Muscle of arm (tissue), 12 donors: Measurements from ENCODE around the gene NPBWR2. TPM values are rescaled to one million over a fixed set of nuclear protein-coding genes. Genes with fewer than 3 reads are reported as not detected.
"Not testable (repeated sequence)": the region's sequence is repeated elsewhere in the genome, so short reads cannot be mapped to it uniquely, and the experiment has no call there.

Experiments used
- DNase-seq: peaks from one replicate; pipeline ENCODE4 v3.0.0-alpha.2; 2013
- polyA plus RNA-seq, 12 donors: library from polyadenylated mRNA; unstranded; fragments of 120-200 nt; gene quantifications; one replicate each; pipeline ENCODE4 v1.2.1, GENCODE V29; 2013; ENCODE audit not compliant: insufficient read length in 12 of 12

NPBWR2 gene
- polyA plus RNA-seq, 12 donors = not detected

GRCh38 chr20:64119301-64119680, 11.9 kb upstream of the NPBWR2 start:
- no peak for DNase-seq

GRCh38 chr20:64117432-64117777, 10.0 kb upstream of the NPBWR2 start:
- DNase-seq = not testable (repeated sequence)

- DNase-seq = no peak
These were observed 9.4 kb upstream of the NPBWR2 start for GRCh38 chr20:64116541-64117431.

- DNase-seq = no peak
These were observed 8.7 kb upstream of the NPBWR2 start for GRCh38 chr20:64116016-64116415.

GRCh38 chr20:64115171-64115911, 8.0 kb upstream of the NPBWR2 start:
- DNase-seq = no peak

- no peak for DNase-seq
These were observed 7.1 kb upstream of the NPBWR2 start for GRCh38 chr20:64114356-64114971.

GRCh38 chr20:64113796-64114355, 6.5 kb upstream of the NPBWR2 start:
- DNase-seq = no peak

GRCh38 chr20:64113444-64113775, 6.0 kb upstream of the NPBWR2 start:
- DNase-seq = no peak

GRCh38 chr20:64112691-64113443, 5.5 kb upstream of the NPBWR2 start:
- peak; percentile 10 for DNase-seq

- no peak for DNase-seq
These were observed 4.7 kb upstream of the NPBWR2 start for GRCh38 chr20:64111841-64112641.

- no peak for DNase-seq
These were observed 3.2 kb upstream of the NPBWR2 start for GRCh38 chr20:64110411-64111068.

- DNase-seq = no peak
These were observed 2.5 kb upstream of the NPBWR2 start for GRCh38 chr20:64109831-64110391.

- no peak for DNase-seq
These were observed 1.6 kb upstream of the NPBWR2 start for GRCh38 chr20:64108731-64109681.

- DNase-seq = no peak
These were observed 532 bp upstream of the NPBWR2 start for GRCh38 chr20:64107736-64108457.

- no peak for DNase-seq
These were observed 867 bp downstream of the NPBWR2 start for GRCh38 chr20:64106435-64106961.

- no peak for DNase-seq
These were observed 1.4 kb downstream of the NPBWR2 start for GRCh38 chr20:64105846-64106434.
